Nephron progenitor cell (in vitro differentiated cells): ENCODE data around the gene OR5W2.

Source experiments
- DNase-seq: peaks from one replicate; pipeline ENCODE4 v3.0.0; 2021
- H3K27ac Mint-ChIP-seq: 2 replicates; pipeline ENCODE4 v1.8.0; 2021; ENCODE audit warnings: mild to moderate bottlenecking, moderate library complexity, mixed read lengths
- H3K27me3 Mint-ChIP-seq: 2 replicates; pipeline ENCODE4 v1.8.0; 2021; ENCODE audit warnings: mild to moderate bottlenecking, low read depth, mixed read lengths; ENCODE audit not compliant: poor library complexity
- H3K36me3 Mint-ChIP-seq: 2 replicates; pipeline ENCODE4 v1.8.0; 2021; ENCODE audit warnings: low read depth, mixed read lengths
- H3K4me1 Mint-ChIP-seq: 2 replicates; pipeline ENCODE4 v1.8.0; 2021; ENCODE audit warnings: mixed read lengths
- H3K4me3 Mint-ChIP-seq: 2 replicates; pipeline ENCODE4 v1.8.0; 2021; ENCODE audit warnings: mild to moderate bottlenecking, moderate library complexity, mixed read lengths
- H3K9me3 Mint-ChIP-seq: 2 replicates; pipeline ENCODE4 v1.8.0; 2021; ENCODE audit warnings: mild to moderate bottlenecking, moderate library complexity, mixed read lengths
- TF ChIP-seq, protein P1 (sequence below): fragments of 200-600 bp; sonication (generic); IDR thresholded peaks from 2 replicates; pipeline ENCODE4 v1.5.0; 2021; ENCODE audit warnings: antibody characterized with exemption

Gene OR5W2

DNA sequence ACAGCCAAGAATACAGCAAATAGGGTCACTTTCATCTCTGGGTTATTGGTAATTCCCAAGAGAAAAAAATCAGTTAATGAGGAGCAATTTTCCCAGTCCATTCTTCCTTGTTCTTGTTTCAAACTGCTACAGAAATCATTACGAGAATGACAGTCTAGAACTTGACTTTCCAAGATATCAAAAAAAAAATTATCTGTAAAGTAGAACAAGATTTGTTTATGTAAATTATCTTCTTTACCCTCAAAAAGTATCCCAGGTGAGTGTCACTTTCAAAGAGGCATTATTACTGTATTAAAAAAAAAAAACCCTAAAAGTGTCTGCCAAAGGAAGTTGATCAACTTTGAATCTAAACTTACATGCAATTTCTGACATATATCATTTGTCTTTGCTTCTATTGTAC, at the start of gene OR5W2:
Gene OR5W2 (minus strand): TSS at position 101 of the 400 bp plus-strand sequence. CDS start 0 bp downstream, at position 101.
- no peak for DNase-seq
- TF ChIP-seq, protein P1, sequence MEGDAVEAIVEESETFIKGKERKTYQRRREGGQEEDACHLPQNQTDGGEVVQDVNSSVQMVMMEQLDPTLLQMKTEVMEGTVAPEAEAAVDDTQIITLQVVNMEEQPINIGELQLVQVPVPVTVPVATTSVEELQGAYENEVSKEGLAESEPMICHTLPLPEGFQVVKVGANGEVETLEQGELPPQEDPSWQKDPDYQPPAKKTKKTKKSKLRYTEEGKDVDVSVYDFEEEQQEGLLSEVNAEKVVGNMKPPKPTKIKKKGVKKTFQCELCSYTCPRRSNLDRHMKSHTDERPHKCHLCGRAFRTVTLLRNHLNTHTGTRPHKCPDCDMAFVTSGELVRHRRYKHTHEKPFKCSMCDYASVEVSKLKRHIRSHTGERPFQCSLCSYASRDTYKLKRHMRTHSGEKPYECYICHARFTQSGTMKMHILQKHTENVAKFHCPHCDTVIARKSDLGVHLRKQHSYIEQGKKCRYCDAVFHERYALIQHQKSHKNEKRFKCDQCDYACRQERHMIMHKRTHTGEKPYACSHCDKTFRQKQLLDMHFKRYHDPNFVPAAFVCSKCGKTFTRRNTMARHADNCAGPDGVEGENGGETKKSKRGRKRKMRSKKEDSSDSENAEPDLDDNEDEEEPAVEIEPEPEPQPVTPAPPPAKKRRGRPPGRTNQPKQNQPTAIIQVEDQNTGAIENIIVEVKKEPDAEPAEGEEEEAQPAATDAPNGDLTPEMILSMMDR = no peak
- H3K9me3 Mint-ChIP-seq = peaks cover 41% of the 10 kb centered on the region

DNA sequence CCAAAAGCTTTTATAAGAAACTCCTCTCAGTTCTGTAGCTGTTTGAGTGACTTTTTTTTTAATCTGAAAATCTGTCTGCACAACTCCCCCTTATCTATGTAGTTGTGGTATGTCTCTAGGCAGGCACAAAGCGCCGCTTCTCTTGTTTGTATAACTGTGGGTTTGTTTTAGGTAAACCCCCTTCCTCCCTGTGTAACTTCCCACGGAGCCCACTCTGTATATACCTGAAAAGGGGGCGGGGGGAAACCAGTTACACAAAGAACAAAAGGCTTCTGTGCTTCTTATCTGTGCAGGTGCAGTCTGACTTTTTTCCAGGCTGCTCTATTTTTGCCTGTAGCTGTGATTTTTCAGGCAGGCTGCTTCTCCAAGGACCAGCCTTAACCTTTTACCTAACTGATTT, 42.1 kb upstream of the OR5W2 start:
- Mint-ChIP-seq H3K27me3 (peaks cover 2% of the 10 kb centered on the region), H3K27ac (no peak overlapping the region), H3K36me3 (no peaks in the 10 kb centered on the region), H3K4me1 (no peaks in the 10 kb centered on the region), H3K4me3 (no peak overlapping the region), H3K9me3 (no peaks in the 10 kb centered on the region)
- TF ChIP-seq, protein P1 = no peak
- DNase-seq = no peak

More for the DNA sequence above, at the start of gene OR5W2:
- no peaks in the 10 kb centered on the region for H3K36me3 Mint-ChIP-seq
- no peak within 1 kb of the TSS for H3K27ac Mint-ChIP-seq
- no peaks in the 10 kb centered on the region for H3K4me1 Mint-ChIP-seq
- no peaks in the 10 kb centered on the region for H3K27me3 Mint-ChIP-seq
- no peak within 1 kb of the TSS for H3K4me3 Mint-ChIP-seq

DNA sequence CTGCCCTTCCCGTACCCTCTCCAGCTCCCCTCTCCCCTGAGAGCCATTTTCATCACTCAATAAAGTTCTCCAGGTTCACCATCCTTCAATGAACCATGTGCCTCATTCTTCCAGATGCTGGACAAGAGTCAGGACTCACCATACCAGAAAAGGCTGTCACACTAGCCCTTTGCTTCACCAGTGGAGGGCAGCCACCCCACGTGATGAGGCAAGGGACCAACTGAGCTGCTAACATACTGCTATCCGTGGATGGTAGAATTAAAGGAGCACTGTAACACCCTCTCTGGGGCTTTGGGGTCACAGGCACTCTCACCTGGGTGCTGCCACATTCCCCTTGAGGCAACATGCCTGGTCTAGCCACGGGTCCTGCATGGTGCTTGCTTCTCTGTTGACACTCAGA, 34.9 kb upstream of the OR5W2 start:
- Mint-ChIP-seq H3K4me3 (no peak overlapping the region), H3K9me3 (no peaks in the 10 kb centered on the region), H3K36me3 (no peaks in the 10 kb centered on the region), H3K27me3 (peaks cover 2% of the 10 kb centered on the region), H3K27ac (no peak overlapping the region), H3K4me1 (no peaks in the 10 kb centered on the region)
- TF ChIP-seq, protein P1 = no peak
- no peak for DNase-seq

DNA sequence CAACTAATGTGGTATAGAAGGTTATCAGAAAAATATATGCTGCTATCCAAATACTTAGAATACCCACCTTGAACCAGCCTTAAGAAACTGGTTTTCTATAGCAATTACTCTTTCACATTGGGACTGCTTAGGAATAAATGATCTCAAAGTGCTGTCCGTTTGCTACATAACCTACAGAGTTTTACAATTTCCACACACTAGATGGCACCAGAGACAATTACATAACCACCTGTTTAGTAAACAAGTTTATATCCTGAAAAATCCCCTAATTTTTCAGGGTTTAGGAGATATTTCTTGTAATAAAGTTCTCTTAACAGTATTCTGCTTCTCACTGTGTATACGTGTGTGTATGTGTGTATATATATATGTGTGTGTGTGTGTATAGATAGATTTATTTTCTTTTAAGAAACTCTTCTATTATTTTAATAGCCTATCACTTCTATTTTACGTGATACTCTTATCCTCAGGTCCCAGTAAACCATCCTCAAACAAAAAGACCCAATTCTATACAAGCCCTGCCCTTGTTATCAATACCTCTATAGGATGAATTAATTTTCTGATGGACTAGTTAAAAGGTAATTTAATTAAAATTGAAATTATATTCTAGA, 28.5 kb upstream of the OR5W2 start:
- Mint-ChIP-seq H3K27me3 (no peaks in the 10 kb centered on the region), H3K4me3 (no peak overlapping the region), H3K4me1 (no peaks in the 10 kb centered on the region), H3K9me3 (no peaks in the 10 kb centered on the region), H3K27ac (no peak overlapping the region), H3K36me3 (no peaks in the 10 kb centered on the region)
- TF ChIP-seq, protein P1 = peak; percentile 63
- DNase-seq = no peak

DNA sequence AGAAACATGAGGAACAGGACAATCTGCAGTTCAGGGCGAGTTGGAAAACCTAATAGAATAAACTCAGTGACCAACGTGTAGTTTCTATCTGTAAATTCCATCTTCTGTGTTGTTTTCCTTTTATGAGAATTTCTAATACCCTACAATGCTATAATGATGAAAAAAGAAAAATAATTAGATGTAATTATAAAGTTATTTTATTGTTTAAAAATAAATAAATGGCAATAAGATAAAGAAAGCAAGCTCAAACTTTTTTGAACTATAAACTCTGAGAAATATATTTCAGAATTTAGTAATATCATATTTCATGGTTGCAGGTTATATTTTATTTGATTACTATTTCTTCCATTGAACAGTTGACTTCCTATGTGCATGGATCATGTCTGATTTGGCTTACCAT, 21.9 kb upstream of the OR5W2 start, which contains the start of gene OR5I1:
Gene OR5I1 (minus strand): TSS at position 101 of the 400 bp plus-strand sequence. CDS start 0 bp downstream, at position 101.
- no peak for DNase-seq
- no peaks in the 10 kb centered on the region for H3K27me3 Mint-ChIP-seq
- H3K27ac Mint-ChIP-seq = no peak within 1 kb of the TSS
- TF ChIP-seq, protein P1 = no peak
- H3K36me3 Mint-ChIP-seq = no peaks in the 10 kb centered on the region
- no peak within 1 kb of the TSS for H3K4me3 Mint-ChIP-seq
- H3K9me3 Mint-ChIP-seq = peaks cover 4% of the 10 kb centered on the region
- no peaks in the 10 kb centered on the region for H3K4me1 Mint-ChIP-seq

DNA sequence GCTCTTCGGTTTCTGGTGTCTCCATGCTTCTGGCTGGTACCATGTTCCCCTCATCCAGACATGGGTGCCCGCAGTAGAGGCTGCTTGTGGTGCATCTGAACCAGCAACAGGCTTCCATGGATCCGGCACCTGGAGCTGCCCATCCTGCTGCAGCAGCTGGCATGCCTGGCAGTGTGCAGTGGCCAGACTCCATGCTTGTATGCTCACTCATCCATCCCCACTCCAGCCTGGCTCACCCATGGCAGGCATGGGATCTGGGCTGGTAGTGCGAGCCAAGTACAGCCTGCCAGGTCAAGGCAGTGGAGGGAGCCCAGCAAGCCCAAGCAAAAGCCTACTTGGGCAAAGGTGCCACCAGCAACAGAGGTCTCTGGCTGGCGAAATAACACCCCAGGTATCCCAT, 6.2 kb upstream of the OR5W2 start:
- H3K27me3 Mint-ChIP-seq = peaks cover 4% of the 10 kb centered on the region
- TF ChIP-seq, protein P1 = no peak
- H3K4me3 Mint-ChIP-seq = no peak overlapping the region
- no peak for DNase-seq
- H3K9me3 Mint-ChIP-seq = peaks cover 47% of the 10 kb centered on the region
- H3K36me3 Mint-ChIP-seq = no peaks in the 10 kb centered on the region
- H3K27ac Mint-ChIP-seq = no peak overlapping the region
- no peaks in the 10 kb centered on the region for H3K4me1 Mint-ChIP-seq
